ENCODE data around the gene CDK8. TPM values are rescaled to one million over a fixed set of nuclear protein-coding genes. Genes with fewer than 3 reads are reported as not detected.
A peak's percentile ranks its signal among the peaks of the same experiment; 100 is the strongest.

The CDK8 gene
- total and polyA plus RNA-seq, 7 donors: 6.2 to 14.5 (median 8.6) TPM

DNA sequence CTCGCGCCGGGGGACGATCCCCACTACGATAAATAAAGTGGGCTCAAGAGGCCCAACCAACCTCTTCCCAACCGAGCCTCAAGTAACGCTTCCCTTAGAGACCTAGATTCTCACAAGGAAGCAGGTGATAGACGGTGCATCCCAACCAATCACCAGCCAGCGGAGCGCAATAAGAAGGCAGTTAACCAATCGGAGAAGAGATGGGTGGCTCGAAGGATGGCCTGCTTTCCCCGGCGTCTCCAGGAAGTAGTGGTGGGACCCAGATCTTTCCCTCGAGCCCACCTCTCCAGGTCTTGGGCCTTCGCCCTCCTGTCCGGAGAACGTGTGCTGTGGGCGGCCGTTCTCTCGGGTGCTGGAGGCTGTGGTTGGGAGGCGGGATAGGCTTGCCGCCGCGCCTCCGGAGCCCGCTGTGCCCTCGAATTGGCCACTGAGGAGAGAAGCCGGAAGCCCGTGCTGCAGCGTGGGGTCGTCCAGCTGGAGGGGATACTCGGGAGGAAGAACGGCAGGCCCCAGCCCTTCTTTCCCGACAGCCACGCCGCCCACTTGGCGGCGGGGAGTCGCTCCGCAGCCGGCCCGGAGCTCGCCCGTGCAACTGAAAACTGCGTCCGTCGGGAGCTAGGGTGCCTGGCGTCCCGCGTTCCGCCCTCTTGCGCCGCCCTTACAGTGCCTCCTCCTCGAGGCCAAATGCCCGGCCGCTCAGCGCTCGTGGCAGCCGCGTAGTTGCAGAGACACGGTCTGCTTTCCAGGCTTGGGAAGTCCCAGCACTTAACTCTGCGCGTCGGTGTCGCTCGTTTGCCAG is 32.0 kb upstream of the CDK8 start, which contains the start of gene RNF6:
Gene RNF6, minus strand, starts transcription at position 594 of the 799 bp plus-strand sequence. CDS start 2,665 bp downstream, outside the sequence.
- Histone ChIP-seq H3K27me3 (ENCODE audit: insufficient read depth in 3 of 3, low read length in 2 of 3) (no peaks in the 10 kb centered on the region), H3K4me3 (peak within 1 kb of the TSS; percentile 94), H3K9me3 (no peaks in the 10 kb centered on the region), H3K27ac (peak within 1 kb of the TSS; percentile 99), H3K4me1 (peaks cover 27% of the 10 kb centered on the region), H3K36me3 (ENCODE audit: insufficient read depth in 1 of 2, low read depth in 1 of 2) (peaks cover 5 to 34% of the 10 kb centered on the region in 2 donors)
- DNase-seq (peak; percentile 91 to 95), ATAC-seq (peak; percentile 97 to 98 (median 98))
- intact Hi-C loops (cut with DNase I): loop anchor here (1.0 to 5.0 kb wide), 2 partner anchors 32 to 35 kb away; partner anchors contain the start of gene CDK8 (in 1 of the 2)
- WGBS, 3 donors: 0 to 1% (median 1%) methylated on average over 55 to 67 of the region's 67 CpGs
- TF ChIP-seq, protein P1, sequence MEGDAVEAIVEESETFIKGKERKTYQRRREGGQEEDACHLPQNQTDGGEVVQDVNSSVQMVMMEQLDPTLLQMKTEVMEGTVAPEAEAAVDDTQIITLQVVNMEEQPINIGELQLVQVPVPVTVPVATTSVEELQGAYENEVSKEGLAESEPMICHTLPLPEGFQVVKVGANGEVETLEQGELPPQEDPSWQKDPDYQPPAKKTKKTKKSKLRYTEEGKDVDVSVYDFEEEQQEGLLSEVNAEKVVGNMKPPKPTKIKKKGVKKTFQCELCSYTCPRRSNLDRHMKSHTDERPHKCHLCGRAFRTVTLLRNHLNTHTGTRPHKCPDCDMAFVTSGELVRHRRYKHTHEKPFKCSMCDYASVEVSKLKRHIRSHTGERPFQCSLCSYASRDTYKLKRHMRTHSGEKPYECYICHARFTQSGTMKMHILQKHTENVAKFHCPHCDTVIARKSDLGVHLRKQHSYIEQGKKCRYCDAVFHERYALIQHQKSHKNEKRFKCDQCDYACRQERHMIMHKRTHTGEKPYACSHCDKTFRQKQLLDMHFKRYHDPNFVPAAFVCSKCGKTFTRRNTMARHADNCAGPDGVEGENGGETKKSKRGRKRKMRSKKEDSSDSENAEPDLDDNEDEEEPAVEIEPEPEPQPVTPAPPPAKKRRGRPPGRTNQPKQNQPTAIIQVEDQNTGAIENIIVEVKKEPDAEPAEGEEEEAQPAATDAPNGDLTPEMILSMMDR (IDR thresholded peaks at IDR 0.05): no peak

DNA sequence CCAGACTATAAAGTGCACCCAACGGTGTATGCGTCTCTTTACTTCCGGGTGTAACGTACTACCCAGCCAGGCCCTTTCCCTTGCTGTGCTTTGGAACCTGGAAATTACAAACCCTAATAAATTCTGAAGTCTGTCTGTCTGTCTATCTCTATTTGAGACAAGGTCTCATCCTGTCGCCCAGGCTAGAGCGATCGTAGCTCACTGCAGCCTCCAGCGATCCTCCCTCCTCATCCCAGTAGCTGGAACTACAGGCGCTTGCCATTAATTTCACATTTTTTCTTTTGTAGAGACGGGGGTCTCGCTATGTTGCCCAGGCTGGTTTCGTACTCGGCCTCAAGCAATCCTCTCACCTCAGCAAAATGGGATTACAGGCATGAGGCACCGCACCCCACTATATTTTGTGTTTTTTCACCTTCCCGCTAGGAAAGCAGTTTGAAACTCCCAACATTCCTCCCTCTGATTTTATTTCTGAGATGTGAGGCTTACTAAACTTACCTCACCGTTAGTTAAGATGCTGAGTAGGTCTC is 31.3 kb upstream of the CDK8 start:
- H3K4me3 ChIP-seq: peak overlapping the region; percentile 94
- TF ChIP-seq, protein P1 (IDR thresholded peaks at IDR 0.05): no peak
- WGBS, 3 donors: 16 to 20% (median 18%) methylated on average over 16 of the region's 16 CpGs
- DNase-seq (no peak), ATAC-seq (peak; percentile 54 to 76 (median 64))
- H3K27me3 ChIP-seq (ENCODE audit: insufficient read depth in 3 of 3, low read length in 2 of 3): no peaks in the 10 kb centered on the region
- peaks cover 2 to 28% of the 10 kb centered on the region in 2 donors for H3K36me3 ChIP-seq (ENCODE audit: insufficient read depth in 1 of 2, low read depth in 1 of 2)
- intact Hi-C loops (cut with DNase I): loop anchor here in 1 of 2 donors (5.0 kb wide), 1 partner anchor 35 kb away; no protein-coding TSS in a partner anchor
- peaks cover 27% of the 10 kb centered on the region for H3K4me1 ChIP-seq
- peak overlapping the region; percentile 99 for H3K27ac ChIP-seq
- H3K9me3 ChIP-seq: no peaks in the 10 kb centered on the region

DNA sequence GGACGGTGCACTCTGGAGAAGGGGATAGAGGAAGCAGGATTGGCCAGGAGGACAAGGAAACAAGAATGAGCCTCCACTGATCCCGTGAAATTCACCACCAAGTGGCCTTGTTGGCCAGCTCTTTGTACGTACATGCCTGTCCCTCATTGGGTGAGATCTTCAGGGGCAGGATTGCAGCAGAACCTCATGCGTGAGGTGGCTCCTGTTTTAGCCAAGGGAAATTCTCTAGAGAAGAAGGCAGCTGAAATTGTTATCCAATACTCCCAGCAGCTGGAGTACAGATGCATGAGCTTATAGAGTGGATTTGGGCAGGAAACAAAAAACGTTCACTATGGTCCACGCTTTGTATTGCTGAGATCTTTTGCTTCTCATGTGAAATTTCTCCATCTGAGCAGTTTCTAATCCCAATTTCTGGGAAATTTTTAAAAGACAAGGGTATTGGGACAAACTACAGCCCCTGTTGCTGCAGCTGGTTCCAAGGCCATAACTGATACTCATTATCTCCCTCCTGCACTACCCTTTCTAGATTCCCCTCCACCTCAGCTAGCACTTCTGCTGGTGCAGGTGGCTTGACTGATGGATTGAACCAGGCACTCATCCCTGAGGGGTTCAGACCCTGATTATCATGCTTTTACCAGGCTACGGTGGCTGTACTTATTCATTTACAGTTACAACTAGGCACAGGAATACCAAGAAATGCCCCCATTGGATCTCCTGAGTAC is 27.9 kb upstream of the CDK8 start:
- ATAC-seq (no peak), DNase-seq (no peak)
- no peak overlapping the region for H3K27ac ChIP-seq
- TF ChIP-seq, protein P1 (IDR thresholded peaks at IDR 0.05): no peak
- H3K36me3 ChIP-seq (ENCODE audit: insufficient read depth in 1 of 2, low read depth in 1 of 2): no peaks in the 10 kb centered on the region
- peaks cover 6% of the 10 kb centered on the region for H3K4me1 ChIP-seq
- intact Hi-C loops (cut with DNase I): no loop called here
- H3K4me3 ChIP-seq: no peak overlapping the region
- H3K27me3 ChIP-seq (ENCODE audit: insufficient read depth in 3 of 3, low read length in 2 of 3): no peaks in the 10 kb centered on the region
- H3K9me3 ChIP-seq: no peaks in the 10 kb centered on the region
- 44 to 51% (median 47%) methylated on average over 7 of the region's 7 CpGs for WGBS, 3 donors

DNA sequence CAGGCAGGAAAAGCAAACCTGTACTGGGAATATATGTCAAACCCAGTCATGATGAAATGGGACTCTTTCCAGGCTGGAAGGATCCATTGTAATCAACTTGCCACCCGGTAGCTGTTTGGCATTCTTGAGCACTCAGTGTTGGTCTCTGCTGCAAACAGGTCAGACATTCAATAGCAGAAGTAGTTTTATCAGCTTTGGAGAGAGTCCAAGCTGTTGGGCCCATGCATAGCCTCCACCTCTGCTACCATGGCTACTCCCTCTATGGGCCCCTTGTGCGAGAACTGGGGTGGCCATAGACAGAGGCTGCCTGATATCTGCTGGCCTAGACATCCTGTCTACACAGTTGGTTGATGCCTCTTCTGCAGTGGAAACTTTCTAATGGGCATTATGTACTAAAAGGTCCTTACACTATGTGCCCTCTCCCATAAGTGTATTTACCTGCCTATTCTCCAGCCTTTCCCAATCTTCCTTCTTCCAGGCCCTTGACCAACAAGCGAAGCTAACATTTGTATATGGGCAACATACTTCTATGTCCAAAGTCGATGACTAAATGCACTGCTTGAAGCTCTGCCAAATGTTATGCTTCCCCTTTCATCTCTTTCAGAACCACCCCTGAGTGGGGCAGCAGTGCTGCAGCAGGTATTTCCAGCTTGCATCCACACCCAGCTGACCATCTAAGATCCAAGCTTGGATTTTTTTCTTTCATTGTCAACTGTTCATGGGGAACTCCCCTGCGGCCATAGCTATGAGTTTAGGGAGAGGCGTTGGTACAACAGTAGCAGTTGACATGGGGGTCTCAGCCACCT is 26.6 kb upstream of the CDK8 start:
- TF ChIP-seq, protein P1 (IDR thresholded peaks at IDR 0.05): no peak
- no peak overlapping the region for H3K27ac ChIP-seq
- H3K4me3 ChIP-seq: no peak overlapping the region
- intact Hi-C loops (cut with DNase I): no loop called here
- H3K27me3 ChIP-seq (ENCODE audit: insufficient read depth in 3 of 3, low read length in 2 of 3): no peaks in the 10 kb centered on the region
- WGBS, 3 donors: 81 to 86% (median 85%) methylated on average over 6 of the region's 6 CpGs
- H3K36me3 ChIP-seq (ENCODE audit: insufficient read depth in 1 of 2, low read depth in 1 of 2): no peaks in the 10 kb centered on the region
- DNase-seq: no peak
- no peak for ATAC-seq
- no peaks in the 10 kb centered on the region for H3K9me3 ChIP-seq
- peaks cover 6% of the 10 kb centered on the region for H3K4me1 ChIP-seq
